Suppressor macrophage treated with lipopolysaccharide for 1 hour (primary cell): ENCODE measurements around the gene PFKP.

Experiments
- DNase-seq, 3 donors: peaks; one replicate each; pipeline ENCODE4 v3.0.0-alpha.2; 2020 to 2022

The PFKP gene

DNA sequence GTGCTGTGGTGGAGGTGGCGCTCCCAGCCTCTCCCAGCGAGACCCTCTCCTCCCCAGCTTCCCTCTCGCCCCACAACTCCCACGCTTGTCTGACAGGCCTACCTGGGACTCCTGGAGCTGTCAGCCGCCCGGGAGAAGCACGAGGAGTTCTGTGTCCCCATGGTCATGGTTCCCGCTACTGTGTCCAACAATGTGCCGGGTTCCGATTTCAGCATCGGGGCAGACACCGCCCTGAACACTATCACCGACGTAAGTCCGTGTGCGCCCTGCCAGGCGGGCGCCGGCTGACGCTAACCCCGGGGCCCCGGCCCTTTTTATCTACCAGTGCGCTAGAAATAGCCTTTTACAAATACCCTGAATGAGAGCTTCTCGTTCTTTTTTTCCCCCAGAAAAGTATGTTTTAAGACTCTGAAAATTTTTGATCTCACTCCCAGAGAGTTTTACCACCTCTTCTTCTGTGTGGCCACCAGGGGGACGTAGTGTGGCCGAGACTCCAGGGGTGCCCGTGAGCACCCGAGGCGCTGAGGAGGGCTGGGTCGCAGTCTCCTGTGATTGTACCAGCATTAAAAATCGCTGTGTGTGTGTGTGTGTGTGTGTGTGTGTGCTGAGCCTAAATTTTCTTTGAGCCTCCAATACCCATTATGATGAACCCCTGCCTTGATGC is 52.6 kb downstream of the PFKP start:
- DNase-seq, result peak in 2 of 3 donors; percentile 25 to 42

DNA sequence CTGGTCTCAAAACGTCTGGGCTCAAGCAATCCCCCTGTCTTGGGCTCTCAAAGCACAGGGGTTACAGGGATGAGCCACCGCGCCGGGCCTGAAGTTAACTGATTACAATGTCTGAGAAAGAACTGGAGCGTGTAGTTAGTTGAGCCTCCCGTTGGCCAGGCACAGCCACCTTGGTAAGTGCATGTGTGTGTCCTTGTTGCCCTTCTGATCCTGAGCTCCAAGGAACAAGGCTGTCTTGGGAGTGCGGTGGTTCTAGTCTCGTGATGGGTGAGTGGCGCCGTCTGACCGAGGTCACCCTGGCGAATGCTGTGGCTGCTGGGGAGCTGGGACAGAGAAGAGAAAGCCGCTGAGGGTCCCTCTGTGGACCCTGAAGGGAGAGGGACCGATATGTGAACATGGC is 54.7 kb downstream of the PFKP start:
- no peak for DNase-seq

DNA sequence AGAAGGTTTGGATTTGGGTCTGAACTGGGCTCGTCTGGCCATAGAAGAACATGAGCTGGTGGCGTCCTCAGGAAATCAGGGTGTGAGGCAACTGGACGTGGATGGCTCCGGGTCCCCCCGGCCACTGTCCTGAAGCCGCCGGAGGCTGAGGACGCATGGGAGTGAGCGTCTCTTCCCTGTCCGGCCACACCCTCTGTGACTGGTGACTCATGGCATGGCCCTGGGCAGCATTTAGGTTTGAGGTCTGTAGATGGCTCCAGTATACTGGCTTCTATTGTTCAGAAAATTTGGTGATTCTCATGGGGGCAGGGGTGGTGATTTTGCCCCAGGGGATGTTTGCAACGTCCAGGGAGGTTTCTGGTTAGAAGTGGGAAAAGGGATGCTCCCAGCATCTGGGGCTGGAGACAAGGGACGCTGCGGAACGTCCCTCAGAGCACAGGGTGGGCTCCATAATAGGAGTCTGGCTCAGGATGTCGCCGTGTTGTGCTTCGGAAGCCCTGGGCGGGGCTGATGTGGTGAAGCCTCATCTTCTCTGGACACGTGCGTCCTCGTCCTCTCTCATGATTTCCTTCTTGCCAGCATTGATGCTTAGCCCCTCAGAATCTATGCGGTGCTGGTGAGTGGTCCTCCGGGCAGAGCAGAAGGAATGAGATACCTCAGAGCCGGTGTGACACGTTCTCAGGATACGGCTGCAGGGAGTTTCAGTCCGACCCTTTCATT is 55.3 kb downstream of the PFKP start:
- DNase-seq, result peak in 1 of 3 donors; percentile 4

DNA sequence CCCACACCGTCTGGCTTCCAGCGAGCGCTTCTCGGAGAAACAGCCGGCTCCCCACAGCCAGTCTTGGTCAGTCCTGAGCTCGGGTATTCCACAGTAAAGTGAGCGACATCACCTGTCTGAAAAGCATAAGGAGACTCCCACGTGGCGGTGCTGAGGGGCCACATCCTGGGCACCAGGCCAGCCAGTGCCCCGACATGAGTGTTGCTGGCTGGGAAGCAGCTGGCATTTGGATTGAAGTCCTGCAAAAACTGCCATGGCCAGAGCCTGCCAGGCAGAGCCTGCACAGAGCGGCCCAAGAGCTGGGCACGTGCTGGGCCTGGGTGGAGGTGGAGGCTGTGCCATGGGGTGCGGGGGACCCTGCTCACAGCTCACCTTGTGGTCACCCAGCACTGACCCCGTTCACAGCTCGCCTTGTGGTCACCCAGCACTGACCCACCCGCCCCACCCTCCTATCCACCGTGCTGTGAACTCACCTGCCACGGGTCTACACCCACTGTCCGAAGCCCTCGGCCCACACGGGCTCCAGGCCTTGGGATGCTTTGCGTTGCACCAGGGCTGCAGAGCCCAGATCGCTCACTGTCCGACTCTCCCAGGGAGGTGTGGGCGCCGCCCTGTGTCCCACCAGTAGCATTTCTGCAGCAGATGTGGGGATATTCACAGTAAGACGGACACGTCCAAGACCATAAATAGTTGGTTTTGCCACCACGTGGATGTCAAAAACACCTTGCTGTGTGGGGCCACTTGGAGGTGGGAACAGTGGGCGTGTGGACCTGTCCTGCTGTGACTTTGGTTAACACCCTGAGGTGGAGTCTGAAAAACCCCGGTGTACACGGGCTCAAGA is 56.4 kb downstream of the PFKP start:
- DNase-seq, result no peak

DNA sequence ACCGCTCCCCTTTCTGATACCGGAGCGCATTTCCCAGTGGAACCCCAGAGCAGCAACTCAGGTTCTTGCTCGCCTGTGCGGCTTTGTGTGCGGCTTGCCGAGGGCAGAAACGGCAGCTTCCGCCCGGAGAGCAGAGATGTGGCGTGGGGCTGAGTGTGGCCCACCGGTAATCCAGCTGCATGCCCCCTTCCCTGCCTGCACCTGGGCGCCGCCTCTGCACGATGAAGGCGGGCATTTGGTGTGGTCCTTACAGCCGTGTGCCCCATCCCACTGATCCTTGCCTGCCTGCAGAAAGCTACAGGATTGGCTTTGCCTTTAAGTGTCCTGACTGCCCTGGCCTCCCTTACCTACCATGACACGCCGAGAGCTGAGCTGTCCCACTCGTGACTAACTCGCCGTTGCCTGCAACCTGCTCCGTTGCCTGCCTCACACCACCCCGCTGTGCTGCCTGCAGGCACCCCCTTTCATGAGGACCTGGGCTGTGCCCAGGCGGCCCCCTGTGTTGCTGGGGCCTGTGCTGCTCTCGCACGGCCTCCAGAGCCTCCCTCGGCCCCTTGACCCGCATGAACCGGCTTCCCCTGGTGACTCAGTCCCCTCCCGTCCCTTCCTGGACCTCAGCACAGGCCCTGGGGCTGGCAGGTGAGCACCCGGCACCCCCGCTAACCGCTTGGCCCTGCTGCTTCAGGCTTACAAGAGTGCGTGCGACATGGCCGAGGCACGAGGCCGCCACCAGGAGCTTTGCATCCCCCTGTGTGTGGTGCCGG is 57.2 kb downstream of the PFKP start:
- DNase-seq, result no peak

DNA sequence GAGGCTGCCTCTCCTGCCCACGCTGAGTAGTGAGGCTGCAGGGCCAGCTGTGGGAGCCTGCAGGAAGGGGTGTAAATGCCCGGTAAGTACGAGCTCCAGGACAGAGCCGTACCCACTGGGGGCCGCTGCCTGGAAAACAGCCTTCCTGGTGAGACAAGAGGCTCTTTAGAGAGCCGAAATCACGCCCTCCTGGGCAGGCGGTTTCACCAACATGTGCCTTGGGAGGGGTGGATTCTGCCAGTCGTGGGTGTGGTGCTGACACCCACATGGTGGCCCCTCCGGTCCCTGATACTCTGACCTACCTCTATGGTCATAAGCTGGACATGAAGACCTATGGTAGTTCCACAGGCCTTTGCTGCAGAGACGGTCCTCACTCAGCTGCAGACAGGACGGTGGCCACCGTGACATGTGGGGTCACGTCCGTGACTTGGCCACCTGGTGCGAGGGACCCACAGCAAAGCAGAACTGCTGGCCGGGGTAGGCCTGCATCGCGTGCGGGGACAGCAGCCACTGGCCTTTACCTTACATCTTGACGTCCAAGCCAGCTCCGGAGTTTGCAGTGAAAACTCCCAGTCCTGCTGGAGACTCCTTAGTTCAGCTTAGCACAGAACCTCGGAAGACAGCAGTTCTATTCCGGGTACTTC is 58.3 kb downstream of the PFKP start:
- no peak for DNase-seq

DNA sequence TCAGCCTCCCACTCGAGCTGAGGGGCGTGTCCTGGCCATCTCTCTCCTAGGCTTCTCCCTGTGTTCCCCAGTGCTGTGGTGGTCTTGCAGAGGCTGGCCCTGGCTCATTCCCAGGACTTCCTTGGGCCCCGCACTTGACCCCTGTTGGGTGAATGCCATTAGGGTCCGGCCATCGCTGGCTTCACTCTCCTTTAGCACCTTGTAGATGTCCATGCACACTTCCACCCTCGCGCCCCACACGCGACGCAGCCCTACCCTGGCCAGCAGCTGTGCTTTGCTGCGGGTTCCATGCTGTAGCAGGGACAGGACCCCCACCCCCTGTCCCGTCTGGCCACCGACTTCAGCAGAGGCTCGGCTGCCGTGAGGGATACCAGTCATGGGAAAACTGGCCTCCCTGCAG is 58.9 kb downstream of the PFKP start:
- DNase-seq, result no peak

DNA sequence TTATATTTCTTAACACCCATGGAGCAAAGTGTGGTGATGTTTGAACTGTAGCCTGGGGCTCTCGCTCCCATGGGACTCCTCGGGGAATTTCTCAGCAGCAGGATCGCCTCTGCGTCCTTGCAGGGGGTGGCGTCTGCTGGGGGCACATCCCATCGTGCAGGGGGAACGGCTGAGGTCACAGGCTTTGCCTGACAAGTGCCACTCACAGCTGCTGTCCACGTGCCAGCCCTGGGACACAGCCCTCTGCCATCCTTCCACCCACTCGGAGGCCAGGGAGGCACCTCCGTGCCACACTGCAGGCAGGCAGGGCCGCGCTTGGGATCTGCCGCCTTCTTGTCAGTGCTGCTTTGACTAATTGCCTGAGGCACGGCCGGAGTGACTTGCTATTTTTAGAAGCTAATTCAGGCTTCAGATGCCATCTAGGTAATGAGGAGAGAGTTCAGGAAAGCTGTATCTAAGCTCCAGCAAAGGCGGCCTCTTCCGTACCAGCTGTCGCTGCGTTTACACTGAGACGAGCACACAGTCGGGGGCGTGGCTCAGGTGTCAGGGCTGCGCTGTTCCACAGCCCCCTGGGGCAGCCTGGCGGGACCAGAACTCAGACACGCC is 59.5 kb downstream of the PFKP start:
- no peak for DNase-seq

DNA sequence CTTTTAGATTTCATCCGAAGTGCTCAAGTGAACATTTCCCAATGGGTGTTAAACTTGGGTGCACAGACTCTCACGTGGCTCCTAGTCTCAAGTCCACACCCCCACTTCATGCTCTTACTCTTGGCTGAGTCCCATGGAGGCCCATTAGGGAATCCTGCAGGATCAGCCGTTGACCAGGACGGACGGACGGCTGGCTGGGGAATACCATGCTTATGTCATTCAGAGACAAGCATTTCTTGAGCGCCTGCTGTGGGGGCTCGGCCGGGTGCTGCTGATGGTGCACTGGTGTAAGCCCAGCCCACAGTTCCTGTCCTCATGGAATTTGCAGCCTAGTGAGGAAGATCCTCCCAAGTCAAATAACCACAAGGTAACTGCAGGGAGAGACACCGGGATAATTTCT is 60.6 kb downstream of the PFKP start:
- no peak for DNase-seq

DNA sequence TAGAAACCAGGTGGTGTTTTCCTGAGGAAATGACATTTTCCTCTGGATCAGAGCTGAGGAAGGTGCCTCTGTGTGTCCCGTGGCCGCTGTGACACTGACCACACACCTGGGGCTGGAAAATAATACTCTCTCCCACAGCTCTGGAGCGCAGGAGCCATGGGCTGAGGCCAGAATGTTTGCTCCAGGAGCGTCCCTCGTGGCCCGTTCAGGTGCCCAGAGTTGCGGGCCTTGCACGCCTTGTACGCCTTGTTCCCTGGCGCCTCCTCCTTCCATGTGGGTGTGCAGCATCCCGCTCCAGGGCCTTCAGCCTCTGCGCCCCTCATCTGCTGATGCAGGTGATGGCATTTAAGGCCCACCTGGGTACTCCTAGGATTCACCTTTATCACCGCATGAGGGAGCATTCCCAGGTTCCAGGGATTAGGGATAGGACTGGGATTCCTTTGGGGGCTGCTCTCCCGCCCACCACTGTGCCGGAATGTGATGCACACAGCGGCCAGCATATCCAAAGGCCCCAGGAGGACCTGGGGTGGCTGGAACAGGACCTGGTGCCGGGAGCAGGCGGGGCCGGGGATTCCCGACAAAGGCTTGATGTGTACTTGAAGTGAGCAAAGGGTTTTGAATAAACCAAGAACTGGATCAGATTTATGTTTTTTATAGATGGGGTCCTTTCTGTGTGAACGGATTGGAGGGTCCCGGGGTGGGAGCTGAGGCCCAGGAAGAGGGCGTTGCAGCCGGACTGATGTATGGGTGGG is 61.2 kb downstream of the PFKP start:
- DNase-seq, result no peak

DNA sequence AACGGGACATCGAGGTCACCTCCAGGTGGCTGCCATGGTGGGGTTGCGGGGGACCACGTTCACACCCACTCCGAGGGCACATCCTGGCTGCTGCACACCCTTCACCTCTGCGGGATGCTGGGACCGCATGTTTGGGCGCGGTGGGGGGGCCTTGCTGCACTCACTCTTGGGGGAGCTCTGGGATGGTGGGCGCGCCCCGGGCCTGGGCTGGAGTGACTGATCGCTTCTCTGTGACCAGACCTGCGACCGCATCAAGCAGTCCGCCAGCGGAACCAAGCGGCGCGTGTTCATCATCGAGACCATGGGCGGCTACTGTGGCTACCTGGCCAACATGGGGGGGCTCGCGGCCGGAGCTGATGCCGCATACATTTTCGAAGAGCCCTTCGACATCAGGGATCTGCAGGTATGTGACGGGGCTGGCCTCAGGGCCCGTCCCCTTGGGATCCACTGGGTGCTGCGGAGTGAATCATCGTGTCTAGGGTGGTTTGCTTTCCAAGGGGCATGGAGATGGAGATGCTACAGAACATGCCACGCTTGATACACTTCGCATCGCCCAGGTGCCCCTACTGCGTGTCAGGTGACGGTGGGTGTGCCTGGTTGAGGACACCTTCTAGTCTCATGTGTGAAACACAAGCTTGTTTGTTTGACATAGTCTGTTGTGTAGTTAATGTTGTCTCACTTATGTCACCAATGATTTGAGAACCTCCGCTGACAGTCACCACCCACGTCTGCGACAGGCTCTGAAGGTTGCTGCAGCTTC is 62.4 kb downstream of the PFKP start:
- no peak for DNase-seq

DNA sequence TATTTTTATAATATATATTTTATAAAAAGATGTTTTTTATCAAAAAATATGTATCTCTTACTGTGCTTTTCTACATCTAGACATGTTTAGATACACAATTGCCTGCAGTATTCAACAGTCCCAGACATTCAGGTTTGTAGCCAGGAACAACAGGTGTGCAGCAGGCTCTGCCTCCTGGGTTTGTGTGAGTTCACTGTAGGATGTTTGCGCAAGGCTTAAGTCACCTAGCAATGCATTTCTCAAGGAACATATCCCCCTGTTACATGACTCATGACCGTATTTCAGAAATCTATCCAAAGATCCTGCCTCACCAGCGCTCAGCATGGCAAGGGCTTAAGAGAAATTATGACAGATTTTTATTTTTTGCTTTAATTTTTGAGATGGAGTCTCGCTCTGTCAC is 63.8 kb downstream of the PFKP start:
- no peak for DNase-seq

DNA sequence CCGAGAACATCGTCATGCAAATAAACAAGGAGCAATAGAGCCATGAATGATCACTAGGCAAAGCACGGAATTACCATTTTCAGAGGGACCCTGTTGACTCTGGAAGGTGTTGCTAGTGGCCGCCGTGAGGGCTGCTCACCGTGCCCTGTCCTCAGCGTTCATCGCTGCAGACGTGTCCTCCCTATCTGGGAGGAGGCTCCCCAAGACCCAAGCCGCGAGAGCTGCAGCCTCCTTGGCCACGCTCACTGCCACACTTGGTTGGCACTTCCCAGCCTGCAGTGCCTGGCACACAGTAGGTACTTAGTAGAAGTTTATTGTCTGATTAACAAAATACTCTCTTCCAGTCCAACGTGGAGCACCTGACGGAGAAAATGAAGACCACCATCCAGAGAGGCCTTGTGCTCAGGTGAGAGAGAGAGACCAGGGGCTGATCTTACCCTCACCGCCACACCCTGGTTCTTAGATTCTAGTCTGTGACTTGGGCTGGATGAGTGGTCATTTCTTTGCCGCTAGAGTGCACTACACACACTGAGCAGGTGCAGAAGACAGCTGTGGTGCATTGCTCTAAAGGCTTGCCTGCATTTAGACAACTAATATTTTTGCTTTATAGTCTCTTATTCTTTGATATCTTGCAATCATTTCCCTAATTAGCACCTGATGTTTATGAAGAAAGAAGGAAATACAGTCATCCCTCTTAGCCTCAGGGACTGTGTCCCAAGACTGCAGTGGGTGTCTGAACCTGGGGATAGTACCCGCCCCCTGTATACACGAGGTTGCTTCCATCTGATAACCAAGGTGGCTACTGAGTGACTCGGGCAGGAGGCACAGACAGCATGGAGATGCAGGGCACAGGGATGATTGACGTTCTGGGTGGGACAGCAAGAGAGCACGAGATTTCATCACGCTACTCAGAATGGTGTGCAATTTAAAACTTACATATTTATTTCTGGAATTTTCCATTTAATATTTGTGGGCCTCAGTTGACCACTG is 65.0 kb downstream of the PFKP start:
- no peak for DNase-seq

DNA sequence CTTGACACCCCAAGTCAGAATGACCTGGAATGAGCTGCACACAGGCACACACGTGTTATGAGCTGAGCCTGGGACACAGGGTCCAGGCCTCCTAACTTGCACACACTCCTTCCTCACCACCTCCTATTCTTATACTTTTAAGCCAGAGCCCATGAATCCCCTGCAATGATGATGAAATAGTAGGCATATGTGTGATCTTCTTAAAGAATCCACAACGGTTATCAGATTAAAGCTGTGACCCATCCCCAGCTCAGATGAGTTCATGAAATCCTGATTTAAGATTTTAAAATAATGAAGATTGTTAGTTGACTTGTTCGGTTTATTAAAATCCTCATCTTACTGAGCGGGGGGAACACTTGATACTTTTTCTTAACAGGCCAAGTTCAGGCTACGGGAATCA is 66.6 kb downstream of the PFKP start:
- DNase-seq, result no peak

DNA sequence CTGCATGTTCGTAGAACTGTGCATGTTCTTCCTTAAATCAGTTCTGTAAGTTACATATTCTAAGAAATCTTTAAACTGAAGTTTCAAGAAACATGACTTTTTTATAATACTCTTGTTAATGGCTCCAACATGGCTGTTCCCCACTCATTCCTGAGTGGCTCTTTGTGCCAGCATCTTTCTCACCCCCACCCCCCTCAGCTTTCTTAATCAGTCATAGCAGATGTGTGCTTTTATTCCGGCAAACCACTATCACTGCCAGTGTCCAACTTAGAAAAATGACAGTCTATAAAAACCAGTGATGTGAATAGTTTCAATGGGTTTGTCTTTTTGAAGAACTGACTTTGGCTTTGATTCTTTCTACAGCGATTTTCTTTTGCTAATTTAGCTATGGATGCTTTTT is 67.7 kb downstream of the PFKP start:
- DNase-seq, result no peak

DNA sequence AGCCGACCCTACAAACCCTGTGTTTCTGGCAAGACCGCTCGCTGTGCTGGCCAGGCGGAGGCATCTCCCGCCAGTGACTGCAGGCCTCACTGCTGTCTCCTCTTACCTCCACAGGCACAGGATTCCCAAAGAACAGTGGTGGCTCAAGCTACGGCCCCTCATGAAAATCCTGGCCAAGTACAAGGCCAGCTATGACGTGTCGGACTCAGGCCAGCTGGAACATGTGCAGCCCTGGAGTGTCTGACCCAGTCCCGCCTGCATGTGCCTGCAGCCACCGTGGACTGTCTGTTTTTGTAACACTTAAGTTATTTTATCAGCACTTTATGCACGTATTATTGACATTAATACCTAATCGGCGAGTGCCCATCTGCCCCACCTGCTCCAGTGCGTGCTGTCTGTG is 69.0 kb downstream of the PFKP start:
- no peak for DNase-seq

DNA sequence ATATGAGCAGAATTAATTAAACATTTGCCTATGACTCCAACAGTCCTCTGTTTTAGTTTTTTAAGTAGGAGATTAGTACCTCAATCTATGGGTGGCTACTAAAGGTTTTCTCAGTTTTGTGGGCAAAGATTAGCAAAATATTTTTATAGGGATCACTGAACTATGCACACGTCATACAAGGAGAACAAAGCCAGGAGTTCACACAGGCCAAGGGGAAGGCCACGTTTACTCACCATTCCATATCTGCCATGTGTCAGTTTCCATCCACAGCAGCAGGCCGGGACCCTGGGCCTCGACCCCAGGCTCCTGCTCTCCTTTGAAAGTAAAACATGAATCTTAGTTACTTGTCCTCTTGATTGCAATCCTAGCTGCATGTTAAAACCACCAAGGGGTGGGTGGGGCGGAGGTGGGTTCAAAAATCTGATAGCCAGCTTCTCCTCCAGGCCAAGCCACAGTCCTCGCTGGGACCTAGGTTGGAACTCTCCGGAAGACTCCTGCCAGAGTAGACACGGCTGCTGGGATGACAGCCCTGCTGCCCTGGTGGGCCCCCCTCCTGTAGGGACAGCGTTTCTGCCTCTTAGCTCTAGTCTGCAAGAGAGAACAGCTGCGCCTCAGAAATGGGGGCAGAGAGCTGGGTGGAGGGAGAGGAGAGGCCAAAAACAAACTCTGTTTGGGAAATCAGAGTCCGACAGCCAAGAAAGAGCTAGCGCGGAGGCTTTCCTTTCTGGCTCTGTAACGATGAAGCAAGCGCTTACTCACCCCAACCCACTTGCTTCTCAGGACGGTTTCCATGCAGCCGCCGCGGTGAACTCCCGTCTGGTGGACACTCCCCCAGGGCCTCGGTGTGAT is 69.6 kb downstream of the PFKP start:
- peak in 1 of 3 donors; percentile 12 for DNase-seq
